HCT116 (cell line): ENCODE measurements around the gene SLC2A4.

Source experiments
- CTCF ChIP-seq, 3 experiments: fragments of 200-600 bp in 1 of 3; sonication (generic) in 1 of 3; IDR thresholded peaks in 2 of 3; conservative IDR thresholded peaks in 1 of 3; 2 replicates each; pipeline ENCODE4 v1.5.1; 2012 to 2017; ENCODE audit warnings: low read depth in 2 of 3, low read length in 2 of 3, antibody characterized with exemption in 1 of 3, borderline replicate concordance in 1 of 3, control low read depth in 1 of 3, mild to moderate bottlenecking in 1 of 3, mixed read lengths in 1 of 3, mixed run types in 1 of 3, moderate library complexity in 1 of 3; ENCODE audit not compliant: insufficient read depth in 1 of 3
- EZH2 ChIP-seq: fragments of 200-600 bp; sonication (generic); IDR thresholded peaks from 2 replicates; pipeline ENCODE4 v1.6.1; 2017; ENCODE audit warnings: antibody characterized with exemption, mixed run types
- POLR2A ChIP-seq: IDR thresholded peaks from 2 replicates; pipeline ENCODE4 v1.7.0; 2011; ENCODE audit warnings: borderline replicate concordance; ENCODE audit not compliant: insufficient read depth, insufficient read length; ENCODE audit errors: extremely low read depth
- SIN3A ChIP-seq: IDR thresholded peaks from 2 replicates; pipeline ENCODE4 v1.6.1; 2012; ENCODE audit warnings: low read depth
- YY1 ChIP-seq: IDR thresholded peaks from 2 replicates; pipeline ENCODE4 v1.6.1; 2011; ENCODE audit warnings: low read length, low read depth, moderate library complexity, mild to moderate bottlenecking; ENCODE audit not compliant: insufficient replicate concordance; ENCODE audit errors: extremely low read depth

GRCh38 chr17:7232114-7232513 lies 49.4 kb upstream of the SLC2A4 start:
- TF ChIP-seq SIN3A (no peak), EZH2 (no peak), POLR2A (no peak), YY1 (no peak), CTCF (IDR thresholded peaks at IDR 0.05 in 2 of 3, conservative IDR thresholded peaks at IDR 0.05 in 1 of 3; ENCODE audit: borderline replicate concordance in 1 of 3, insufficient read depth in 1 of 3, low read depth in 2 of 3, low read length in 2 of 3) (no peak)
